Stimulated activated CD4-positive, alpha-beta T cell treated with anti-CD3 and anti-CD28 coated beads, Interleukin-2, amount 100 ng/mL, for 4 hours (primary cell): ENCODE data around the gene LARP4B.

Source experiments
- DNase-seq: peaks from one replicate; pipeline ENCODE4 v3.0.0-alpha.2; 2020; ENCODE audit warnings: low read depth

LARP4B gene

GRCh38 chr10:767794-768193 lies 163.7 kb downstream of the LARP4B start:
- DNase-seq: no peak

- no peak for DNase-seq
These were observed 164.3 kb downstream of the LARP4B start for GRCh38 chr10:767211-767610.

DNA sequence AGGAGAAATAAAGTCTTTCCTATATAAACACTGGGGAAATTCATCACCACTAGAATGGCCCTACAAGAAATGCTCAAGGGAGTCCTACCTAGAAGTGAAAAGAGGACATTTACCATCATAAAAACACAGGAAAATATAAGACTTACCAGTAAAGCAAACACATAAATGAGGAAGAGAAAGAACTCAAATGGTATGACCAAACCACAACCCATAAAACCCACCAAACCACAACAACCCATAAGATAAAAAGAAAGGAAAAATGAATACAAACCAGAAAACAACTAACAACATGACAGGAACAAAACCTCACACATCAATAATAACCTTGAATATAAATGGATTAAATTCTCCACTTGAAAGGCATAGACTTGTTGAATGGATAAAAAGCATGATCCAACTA lies 170.1 kb downstream of the LARP4B start:
- DNase-seq: no peak

- no peak for DNase-seq
These were observed 170.9 kb downstream of the LARP4B start for GRCh38 chr10:760622-761021.

- DNase-seq: no peak
These were observed 171.5 kb downstream of the LARP4B start for GRCh38 chr10:759898-760477.
